SHP77 (cell line): Measurements from ENCODE around the gene AMZ1.
A peak's percentile ranks its signal among the peaks of the same experiment; 100 is the strongest.
"Not testable (repeated sequence)": the region's sequence is repeated elsewhere in the genome, so short reads cannot be mapped to it uniquely, and the experiment has no call there.

Source experiments
- DNase-seq, 2 experiments: peaks; one replicate each; lab custom pipeline; 2025; lab: John Stamatoyannopoulos, UW

The AMZ1 gene

DNA sequence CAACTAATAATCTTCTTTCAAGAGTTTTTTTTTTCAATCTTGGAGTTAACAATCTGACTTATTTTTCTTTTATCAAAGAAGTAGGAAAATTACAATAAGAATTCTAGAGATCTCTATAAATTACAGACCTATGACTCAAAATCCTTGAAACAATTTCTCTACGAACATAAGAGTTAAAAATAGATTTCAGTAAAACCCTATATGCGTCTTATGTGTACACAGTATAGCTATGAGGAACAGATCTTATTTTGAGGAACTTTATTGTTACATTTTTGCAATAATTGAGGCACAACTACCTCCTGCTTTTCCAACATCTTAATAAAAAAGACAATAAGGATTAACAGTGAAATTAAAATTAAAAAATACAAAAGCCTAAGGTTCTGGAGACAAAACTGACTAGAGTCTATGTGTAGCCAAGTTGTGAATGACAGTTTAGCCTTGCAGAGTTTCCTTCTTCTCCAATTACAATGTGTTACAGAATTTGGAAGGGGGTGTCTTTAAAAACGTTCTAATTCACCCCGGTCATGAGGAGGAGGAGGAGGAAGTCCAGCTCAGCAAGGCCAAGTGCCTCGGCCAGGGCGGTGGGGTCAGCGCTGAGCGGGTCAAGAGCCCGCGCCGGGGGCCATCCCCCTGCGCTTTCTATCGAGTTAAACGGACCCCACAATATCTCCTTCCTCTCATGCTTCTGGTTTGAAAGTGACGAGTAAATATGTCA, 40.5 kb downstream of the AMZ1 start:
- DNase-seq, result no peak

GRCh38 chr7:2729031-2729892, 41.3 kb downstream of the AMZ1 start:
- DNase-seq, result no peak

GRCh38 chr7:2729893-2730716, 42.1 kb downstream of the AMZ1 start:
- DNase-seq, result no peak

DNA sequence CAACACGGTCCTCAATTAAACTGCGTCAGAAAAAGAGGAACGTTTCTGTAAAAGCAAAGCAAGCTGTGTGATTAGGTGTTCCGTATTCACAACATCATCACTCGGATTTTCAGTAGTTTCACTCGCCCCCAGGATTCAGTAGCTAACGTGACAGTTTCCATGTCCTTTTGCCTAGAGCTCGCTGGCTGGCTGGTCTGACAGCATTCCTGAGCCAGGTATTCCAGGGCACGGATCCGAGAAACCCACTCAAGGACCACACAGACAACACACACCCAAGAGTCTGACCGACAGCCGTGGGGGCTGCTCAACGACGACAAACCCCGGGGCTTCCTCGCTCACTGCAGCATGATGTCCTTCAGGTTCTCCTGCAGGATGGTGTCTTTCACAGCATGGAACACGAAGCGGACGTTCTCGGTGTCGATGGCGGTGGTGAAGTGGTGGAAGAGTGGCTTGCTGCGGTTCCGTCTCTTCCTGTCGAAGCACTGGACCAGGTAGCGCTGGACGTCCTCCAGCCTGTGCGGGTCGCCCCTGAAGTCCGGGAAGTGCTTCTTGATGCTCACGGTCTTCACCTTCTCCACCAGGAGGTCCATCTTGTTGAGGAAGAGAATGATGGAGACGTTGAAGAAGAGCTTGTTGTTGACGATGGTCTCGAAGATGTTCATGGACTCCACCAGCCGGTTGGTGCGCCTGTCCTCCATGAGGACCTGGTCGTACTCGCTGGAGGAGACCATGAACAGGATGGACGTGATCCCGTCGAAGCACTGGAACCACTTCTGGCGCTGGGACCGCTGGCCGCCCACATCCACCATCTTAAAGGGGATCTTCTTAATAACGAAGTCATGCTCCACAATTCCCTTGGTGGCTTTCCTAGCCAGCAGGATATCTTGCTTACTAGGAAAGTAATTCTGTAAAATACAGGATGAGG, 43.1 kb downstream of the AMZ1 start:
- DNase-seq, result no peak

DNA sequence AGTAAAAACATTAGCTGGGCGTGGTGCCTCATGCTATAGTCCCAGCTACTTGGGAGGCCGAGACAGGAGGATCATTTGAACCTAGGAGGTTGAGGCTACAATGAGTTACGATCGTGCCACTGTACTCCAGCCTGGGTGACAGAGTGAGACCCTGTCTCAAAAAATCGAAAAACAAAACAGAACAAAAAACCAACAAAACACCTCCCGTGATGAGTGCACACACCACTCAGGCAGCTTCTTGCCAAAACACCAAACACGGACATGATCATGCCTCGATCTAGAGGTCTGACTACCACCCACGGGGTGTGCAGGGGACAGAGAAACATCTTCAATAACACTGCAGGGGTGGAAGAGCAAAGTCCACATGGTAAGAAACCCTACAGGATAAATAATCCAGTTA, 44.4 kb downstream of the AMZ1 start:
- DNase-seq, result no peak

DNA sequence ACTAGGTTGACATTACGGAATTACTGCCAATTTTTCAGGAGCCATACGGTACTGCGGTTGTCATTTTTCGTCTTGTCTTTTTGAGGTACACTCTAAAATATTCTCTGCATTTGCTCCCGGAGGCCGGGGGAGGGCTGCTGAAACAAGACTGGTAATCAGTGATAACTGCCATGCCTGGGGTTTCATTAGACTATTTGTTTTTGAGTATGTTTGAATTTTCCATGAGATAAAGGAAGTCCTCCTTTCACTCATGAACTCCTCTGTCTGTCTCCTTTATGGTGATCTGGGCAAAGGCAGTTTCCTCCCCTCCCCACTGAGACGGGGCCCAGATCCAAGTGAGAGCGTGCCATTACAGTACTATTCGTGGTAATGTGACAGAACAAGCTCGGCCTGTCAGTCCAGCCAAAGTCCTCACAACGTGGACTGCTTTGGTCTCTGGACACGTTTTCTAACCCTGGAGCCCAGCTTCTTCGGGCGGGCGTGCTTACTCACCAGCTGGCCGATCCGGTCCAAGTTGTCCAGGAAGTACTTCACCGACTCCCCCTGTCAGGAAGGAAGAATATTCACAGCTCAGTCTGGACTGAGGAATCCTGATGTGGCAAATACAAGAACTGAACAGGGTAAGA, 45.1 kb downstream of the AMZ1 start:
- no peak for DNase-seq

DNA sequence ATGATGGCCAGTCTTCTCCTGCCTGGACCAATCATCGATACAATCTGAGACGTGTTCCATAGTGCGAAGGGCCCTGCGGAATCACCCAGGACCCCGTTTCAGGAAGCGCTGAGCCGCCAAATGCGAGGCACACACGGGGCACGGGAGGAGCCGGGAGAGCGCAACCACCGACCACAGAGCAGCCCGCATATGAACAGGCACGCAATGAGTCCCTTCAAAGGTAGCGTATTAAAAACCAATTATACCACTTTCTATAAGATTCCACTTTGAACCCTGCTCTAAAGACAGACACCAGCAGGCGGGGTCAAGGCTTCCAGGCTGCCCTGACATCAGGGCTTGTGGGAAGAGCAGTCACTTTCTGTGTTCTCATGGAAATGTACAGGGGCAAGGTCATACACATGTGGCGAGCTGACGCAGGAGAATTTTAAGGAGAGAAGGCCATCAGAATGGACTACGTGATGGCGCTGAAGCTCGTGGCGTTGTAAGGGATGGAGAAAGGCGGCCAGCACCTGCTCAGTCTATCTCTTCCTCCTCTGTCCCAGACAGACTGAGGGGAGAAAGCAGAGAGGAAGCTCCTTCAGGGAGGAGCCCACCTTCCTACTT, 46.2 kb downstream of the AMZ1 start:
- no peak for DNase-seq

DNA sequence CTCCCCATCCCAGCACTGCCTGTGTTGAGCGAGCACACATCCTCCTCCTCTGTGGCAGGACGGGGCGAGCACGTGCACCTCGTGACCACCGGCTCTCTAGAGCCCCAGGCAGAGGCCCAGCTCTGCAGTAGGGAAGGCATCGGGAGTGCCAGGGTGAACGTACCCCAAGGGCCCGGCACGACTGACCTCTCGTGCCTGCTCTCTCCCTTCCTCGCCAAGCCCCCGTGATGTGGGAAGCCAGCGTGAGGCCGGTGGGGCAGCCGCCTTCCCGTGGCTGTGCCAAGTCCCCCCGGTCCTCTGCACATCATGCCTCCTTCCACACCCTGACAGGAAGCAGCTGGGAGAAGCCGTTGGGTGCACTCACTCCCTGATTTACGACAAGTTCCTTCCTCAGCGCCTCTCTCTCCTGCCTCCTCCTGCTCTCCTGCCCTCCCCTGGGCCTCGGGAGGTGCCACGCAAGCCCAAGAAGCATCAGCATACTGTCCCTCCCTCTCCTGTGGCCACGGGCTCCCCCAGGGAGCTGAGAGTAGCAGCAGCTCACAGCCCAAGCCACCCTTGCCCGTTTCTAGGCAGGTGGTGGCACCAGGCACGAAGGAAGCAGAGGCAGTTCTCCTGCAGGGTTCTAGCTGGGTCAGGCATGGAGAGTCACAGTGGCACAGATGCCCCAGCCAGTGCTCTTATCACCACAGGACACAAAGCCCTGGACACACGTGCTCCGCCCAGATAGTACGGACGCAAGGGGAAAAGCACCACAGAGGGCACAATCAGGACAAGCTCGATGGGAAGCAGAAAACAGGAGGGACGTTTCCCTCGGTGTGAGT, 47.0 kb downstream of the AMZ1 start:
- DNase-seq, result peak; percentile 78 to 80

DNA sequence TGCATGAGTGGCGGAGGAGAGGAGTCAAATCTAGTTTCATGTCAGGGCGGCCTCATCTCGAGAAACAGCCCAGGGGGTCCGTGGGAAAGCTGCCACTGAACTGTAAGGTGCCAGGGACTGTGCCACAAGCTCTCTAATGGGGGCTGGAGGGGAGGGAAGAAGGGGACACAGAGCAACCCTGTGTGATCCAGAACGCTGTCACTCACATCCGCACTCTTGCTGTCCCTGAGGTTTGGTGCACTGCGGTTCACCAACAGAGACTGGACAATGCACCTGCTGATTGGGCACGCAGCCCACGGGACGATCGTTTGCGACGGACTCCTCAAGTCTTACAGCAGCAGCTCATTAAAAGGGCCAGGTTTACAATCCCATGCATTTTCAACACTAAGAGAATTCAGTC, 47.7 kb downstream of the AMZ1 start:
- DNase-seq, result peak in 1 of 2 experiments; percentile 53

DNA sequence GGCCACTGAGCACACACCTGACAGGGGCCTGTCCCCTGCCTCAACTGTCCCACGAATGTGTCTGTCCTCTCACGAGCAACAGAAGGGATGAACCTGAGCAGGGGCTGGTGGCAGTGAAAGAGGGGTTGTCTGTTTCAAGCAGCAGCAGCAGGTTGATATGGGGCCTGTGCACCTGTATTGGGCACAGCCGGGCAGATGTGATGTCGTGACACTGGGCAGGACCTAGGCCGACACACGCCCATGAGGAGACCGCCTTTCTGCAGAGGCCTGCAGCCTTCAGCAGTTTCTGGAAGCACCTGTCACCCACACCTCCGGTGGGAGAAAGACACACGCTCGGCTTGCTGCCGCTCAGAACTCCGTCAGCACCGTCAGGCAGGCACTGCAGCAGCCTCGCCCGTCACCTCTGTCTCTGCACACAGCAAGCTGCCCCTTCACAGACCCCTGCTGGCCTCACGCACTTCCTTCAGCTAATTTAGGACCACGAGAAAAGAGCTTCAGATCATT, 48.5 kb downstream of the AMZ1 start:
- no peak for DNase-seq

DNA sequence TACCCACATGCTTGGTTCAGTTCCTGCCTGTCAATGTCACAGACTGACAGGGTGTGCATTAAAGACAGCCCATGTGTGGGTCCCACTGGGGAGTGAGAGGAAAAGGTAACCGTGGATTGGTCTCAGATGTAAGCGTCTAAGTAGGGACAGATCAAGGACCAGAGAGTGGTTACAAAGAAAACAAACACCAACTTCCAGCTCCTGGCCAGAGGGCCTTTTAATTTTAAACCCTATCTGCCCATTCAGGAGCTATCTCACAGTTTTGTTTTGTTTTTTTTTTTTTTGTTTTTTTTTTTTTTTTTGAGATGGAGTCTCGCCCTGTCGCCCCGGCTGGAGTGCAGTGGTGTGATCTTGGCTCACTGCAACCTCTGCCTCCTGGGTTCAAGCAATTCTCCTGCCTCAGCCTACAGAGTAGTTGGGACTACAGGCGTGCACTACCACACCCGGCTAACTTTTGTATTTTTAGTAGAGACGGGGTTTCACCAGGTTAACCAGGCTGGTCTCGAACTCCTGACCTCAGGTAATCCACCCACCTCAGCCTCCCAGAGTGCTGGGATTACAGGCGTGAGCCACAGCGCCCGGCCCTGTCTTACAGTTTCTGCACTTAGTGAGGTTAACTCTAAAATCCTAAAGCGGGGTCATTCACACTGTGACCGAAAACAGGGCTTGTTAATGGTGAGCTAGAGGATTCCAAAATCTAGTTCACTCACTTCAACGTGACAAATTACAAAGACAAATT, 49.2 kb downstream of the AMZ1 start:
- DNase-seq, result not testable (repeated sequence)

DNA sequence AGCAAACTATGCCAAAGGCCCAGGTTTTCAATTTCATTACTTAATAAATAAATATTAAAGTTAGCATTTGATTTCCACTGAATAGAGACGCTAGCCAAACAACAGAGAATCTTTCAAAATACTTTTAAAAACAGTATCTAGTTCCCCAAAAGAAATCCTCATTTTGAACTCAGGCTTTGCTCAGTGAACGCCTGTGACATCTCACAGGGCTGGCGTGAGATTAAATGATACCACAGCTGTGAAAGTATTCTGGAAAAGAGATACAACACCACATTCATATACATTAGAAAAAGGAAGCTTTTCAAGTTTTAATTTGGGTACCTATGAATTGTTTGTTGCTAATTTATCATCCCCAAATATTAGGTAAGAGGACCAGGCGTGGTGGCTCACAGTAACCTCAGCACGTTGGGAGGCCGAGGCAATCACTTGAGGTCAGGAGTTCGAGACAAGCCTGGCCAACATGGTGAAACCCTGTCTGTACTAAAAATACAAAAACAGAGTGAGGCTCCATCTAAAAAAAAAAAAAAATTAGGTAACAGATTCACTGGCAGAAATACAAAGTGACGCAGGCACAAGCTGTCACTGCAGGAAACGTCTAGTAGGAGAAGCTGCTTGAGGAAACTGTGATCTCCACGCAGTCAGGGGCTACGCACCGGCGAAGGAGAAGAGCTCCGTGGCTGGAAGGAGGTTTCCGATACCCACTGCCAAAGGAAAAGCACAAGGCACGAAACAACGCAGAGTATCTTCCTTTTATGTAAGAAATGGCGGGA, 50.0 kb downstream of the AMZ1 start:
- DNase-seq, result no peak

GRCh38 chr7:2738766-2739549, 51.0 kb downstream of the AMZ1 start:
- no peak for DNase-seq

- DNase-seq, result not testable (repeated sequence)
Measured at GRCh38 chr7:2743523-2744185, 55.7 kb downstream of the AMZ1 start.

DNA sequence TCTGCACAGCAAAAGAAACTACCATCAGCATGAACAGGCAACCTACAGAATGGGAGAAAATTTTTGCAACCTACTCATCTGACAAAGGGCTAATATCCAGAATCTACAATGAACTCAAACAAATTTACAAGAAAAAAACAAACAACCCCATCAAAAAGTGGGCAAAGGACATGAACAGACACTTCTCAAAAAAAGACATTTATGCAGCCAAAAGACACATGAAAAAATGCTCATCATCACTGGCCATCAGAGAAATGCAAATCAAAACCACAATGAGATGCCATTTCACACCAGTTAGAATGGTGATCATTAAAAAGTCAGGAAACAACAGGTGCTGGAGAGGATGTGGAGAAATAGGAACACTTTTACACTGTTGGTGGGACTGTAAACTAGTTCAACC, 60.7 kb downstream of the AMZ1 start:
- DNase-seq, result not testable (repeated sequence)

DNA sequence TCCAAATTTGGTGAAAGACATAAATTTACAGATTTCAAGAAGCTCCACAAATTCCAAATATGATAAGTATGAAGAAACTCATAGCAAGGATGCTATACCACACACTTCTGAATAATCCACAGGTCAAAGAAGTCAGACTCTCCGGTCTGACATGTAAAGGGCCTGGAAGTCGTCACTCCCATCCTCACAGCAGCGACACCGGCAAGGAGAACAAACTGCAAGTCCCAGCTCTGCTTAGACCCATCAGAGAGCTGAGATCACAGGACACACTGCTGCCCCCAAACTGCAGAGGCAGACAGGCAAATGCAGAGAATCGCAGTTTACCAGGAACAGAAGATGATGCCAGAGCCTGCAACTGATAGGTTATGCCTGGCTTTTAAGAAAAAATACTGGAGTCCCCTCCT, 62.0 kb downstream of the AMZ1 start:
- no peak for DNase-seq

DNA sequence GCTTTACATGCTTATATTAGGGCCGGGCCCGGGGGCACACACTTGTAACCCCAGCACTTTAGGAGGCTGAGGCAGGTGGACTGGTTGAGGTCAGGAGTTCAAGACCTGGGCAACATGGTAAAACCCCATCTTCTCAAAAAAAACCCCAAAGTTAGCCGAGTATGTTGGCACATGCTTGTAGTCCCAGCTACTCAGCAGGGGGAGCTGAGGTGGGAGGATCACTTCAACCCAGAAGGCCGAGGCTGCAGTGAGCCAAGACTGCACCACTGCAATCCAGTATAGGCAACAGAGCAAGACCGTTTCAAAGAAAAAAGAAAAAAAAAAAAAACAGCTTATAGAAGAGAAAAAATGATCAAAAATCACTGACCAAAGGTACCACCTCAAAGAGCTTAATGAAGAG, 63.1 kb downstream of the AMZ1 start:
- DNase-seq, result no peak
